Glomerular visceral epithelial cell (primary cell): ENCODE data around the gene KCP.

Experiments
- DNase-seq: peaks from one replicate; pipeline ENCODE4 v3.0.0-alpha.2; 2016; ENCODE audit errors: extremely low spot score

KCP gene

DNA sequence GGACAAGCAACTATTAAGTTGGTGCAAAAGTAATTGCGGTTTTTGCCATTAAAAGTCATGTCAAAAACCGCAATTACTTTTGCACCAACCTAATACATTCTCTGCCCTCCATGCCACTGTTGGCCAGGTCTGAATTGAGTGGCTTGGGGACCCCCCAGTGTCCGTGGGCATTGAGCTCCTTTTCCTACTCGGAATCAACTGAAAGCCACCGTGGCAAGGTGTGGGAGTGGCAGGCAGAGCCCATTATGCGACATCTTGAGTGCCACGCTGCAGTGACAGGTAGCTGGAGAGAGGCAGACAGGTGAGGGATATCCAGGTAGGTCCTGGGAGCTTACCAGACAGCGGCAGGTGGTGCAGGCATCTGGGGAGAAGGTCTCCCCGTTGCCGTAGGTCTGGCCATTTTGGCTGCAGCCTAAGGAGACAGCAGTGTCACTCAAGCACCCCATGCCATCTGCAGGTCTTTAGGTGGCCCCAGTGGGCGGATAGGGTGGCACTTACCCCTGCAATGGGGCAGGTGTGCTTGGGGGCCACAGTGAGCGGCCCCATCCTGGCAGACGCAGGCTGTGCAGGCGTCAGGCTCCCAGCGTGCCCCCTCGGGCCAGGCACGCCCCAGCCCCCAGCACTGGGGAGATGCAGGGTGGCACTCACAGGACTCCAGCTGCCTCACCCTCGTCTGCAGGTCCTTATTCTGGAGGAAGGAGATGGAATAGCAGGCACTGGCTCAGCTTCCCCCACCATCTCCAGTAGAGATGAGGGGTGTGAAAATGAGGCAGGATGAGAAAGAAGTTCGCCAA lies 3.5 kb downstream of the KCP start:
- no peak for DNase-seq

DNA sequence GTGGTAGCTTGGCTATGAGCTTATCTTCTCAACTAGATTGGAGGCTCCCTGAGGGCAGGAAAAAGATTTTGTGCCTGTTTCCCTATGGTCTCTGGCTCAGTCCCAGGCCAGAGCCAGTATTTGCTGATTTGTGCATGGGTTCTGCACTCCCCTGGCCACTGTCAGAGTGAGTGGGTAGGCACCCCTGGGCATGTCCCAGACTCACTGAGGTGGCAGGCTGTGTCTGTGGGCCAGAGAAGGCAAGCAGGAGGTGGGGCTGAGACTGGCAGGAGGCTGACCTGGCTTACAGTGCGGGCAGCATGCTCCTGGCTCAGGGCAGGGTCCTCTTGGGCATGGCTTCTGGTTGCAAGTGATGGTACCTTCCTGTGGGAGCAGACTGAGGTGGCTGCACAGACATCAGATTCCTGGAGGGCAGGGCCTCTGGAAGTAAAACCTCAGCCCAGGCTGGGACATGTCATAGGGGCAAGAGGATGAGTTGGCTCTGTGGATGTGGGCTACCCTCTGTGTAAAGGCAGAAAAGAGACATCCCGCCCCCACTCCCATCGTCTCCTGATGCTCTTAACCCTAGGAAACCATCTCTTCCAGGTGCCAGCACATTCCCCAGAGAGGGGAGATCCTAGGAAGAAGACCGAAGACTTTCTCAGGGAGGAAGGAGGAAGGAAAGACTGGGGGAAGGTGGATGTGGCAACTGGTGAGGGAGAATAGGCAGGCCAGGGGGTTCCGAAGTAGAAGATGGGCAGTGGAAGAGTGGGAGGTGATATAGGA lies 4.3 kb downstream of the KCP start:
- no peak for DNase-seq

- DNase-seq = peak; percentile 51
These were observed 5.9 kb downstream of the KCP start for GRCh38 chr7:128904381-128905197.

DNA sequence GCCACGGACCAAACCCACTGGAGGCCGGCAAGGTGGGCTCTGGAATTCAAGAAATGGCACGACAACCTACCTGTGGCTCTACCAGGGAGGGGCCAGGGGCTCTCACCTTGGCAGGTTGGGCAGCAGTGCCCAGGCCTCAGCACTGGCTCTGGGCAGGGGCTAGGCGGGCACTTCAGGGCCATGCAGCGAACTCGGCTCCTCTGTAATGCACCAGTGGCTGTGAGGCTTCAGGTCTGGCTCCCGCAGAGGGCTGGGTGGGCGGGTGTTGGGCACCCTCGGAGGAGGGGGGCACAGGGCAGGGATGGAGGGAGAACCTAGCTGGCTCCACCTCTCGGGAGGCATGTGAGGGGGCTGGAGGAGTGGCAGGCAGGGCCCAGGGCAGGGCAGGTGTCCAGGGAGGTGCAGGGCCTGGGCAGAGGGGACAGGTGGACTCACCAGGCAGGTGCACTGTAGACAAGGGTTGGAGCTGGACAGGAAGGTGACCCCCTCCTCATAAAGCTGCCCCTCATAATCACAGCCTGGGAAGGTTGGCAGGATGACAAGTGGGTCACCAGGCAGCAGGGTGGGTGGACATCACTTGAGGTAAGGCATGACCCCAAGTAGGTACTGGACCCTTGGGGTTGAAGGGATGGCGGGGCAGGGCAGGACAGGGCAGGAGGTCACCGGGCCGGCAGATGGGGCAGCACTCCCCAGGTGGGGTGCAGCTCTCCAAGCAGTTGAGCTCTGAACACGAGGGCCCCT lies 6.7 kb downstream of the KCP start:
- no peak for DNase-seq

DNA sequence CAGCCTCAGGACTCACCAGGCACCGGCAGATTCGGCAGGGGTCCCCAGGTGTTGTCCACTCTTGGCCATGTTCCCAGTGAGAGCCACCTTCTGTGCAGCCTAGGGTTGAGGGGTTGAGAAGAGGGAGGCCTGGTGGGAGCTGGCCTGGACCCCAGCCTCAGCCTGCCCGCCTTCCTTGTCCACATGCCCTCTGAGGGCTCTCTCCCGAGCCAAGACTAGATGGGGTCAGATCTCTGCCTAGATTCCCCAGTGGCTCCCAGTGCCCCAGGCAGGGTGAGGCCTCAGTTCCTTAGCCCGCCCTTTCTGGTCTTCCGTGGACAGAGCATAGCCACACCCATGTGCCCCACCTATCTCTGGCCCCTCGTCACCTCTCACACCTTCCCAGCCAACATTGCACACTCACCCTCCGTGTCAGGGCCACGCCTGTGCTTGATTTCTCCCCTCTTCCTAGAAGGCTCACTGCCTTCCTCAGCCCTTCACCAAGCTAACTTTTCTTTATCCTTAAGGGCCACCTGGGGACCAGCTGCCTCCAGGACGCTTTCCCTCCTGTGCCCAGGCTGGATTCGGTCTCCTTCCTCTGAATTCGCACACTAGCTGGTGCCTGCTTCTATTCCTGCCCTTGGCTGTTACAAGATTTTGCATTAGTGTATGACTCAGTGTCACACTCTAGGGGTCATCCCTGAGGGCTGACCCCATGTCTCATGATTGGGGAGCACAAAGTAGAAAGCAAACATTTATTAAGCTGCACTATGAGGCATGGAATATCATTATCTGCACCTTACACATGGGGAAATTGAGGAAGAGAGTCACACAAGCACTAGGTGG lies 7.5 kb downstream of the KCP start:
- no peak for DNase-seq

GRCh38 chr7:128900237-128900636 lies 10.3 kb downstream of the KCP start:
- DNase-seq = no peak

DNA sequence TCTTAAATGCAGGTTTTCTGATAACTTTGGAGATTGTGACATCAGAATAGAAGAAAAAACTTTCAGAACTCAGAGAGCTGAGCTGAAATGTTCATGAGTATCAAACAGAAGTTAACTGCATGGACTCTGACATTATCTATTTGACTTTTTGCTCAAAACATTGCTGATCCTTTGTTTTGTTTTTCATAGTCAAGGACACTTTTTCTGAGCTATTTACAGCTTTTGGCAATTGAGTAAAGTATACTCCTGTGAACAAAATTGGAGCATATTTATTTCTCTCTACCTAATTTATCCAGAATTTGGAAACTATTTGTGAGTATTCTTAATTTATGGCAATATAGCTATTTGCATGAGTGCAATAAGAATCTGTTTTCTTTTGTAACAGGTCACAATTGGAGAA lies 11.1 kb downstream of the KCP start:
- DNase-seq = no peak

DNA sequence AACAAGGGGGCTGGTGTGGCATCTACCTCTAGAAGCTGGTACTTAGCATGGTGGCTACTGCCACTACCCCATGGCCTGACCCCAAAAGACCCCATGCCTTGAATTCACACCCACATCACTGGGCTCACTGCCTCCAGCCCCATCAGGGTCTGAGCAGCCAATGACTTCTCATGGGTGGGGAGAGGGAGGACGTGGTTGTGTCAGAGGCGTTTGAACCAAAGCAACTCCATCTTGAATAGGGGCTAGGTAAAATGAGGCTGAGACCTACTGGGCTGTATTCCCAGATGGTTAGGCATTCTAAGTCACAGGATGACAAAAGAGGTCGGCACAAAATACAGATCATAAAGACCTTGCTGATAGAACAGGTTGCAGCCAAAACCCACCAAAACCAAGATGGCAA lies 15.2 kb downstream of the KCP start:
- DNase-seq = no peak

DNA sequence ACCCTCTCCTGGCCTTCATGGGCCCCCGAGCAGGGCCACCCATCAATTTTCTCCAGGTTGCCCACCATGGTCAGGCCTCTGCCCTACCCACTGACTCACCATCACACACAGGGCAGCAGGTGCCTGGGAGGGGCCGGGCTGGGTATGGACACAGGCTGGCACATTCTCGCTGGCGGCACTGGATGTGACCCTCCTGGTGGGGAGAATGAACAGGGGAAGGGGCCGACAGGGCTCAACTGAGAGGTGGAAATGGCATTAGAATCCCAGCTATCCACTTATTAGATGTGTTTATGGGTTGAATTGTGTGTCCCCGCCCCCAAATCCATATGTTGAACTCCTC lies 16.4 kb downstream of the KCP start:
- no peak for DNase-seq

DNA sequence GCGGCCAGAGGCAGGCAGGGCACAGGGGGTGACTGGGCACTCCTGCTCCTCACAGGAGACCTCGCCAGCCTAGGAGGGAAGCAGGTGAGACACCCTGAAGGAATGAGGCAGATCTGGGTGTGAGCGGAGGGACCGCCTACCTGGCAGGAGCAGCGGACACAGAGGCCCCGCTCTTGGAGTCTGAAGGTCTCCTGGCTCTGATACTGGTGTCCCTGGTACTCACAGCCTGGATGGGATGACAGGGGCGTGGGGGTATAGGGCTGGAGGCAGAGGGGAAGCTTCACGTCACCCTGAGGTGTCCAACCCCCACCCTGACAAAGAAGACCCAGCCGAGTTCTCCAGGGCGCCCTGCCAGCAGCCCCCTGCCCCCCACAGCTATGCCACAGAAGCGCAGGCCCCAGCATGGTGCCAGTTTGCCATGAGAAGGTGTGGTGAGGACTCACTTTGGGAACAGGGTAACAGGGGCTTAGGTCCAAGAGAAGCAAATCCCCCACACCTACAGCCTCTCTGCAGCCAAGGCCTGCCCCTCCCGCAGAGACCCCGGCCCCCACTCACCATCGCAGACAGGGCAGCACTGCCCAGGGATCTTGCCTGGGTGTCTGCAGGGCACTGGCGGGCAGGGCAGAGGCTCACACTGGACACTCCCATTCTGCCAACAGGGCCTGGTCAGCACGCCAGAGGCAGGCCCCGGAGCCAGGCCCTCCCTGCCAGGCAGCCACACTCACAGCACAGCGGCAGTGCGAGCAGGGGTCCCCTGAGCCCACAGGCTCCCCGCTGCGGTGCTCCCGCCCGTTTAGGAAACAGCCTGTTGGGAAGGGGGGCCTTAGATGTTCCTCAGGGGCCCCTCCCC lies 17.0 kb downstream of the KCP start:
- DNase-seq = no peak

DNA sequence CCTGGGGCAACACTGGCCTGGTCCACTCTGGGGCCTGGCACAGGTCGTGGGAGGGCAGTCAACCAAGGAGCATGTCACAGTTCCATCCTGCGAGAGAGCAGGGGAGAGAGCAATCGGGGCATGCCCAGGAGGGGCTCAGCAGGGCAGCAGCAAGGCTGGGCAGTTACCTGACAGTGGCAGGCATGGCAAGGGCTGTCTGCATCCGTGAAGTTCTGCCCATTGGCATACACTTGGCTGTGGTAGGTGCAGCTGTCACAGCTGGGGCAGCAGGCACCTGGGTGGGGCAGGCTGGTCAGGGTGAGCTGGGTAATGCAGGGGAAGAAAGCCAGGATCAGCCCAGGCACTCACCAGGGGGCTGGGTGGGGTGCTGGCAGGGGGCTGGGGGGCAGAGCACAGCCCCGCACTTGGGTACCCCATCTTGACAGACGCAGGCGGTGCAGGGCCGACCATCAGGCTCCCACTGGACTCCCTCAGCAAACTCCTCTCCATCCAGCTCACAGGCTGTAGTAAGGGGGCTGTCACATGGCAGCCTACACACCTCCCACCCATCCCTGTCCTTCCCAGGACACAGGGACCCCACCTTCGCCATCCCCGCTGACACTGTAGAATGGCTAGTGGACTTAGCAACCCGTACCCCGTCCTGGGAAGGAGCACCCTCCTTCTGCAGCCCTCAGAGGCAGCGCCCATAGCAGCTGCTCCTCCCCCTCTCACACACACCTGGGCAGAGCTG lies 17.8 kb downstream of the KCP start:
- no peak for DNase-seq

- no peak for DNase-seq
These were observed 18.6 kb downstream of the KCP start for GRCh38 chr7:128891942-128892269.

DNA sequence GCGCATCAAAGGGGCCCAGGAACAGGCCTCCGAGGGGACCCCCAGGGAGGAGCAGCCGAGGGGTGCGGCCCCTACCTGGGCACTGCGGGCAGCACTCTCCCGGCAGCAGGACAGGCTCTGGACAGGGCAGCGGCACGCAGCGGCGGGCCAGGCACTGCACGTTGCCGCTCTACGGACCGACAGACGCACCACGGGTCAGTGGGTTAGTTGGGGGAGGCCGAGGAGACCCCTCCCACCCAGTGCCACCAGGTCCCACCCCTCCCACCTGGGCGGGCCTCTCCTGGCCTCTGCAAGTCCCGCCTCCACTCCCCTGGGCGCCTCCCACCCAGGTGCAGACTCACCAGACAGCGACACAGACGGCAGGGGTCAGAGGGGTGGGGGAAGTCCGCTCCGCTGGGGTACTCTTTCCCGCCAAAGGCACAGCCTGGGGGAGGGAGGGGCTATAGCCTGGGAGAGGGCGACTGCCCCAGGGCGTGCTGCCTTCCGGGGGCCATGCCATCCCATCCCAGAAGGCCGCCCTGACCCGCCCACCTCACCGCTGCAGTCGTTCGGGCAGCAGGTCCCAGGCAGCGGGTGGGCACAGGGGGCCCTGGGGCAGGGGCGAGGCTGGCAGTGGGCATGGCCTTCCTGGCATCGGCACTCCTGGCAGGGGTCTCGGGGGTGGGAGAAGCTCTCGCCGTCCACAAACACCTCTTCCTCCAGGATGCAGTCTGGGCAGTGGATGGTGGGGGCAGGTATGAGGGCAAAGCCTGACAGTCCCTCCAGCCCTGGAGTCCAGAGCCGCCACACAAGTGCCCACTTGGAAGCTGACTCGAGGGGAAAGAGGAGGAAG lies 19.2 kb downstream of the KCP start:
- no peak for DNase-seq

GRCh38 chr7:128890306-128891109 lies 20.0 kb downstream of the KCP start:
- DNase-seq = no peak

GRCh38 chr7:128889121-128889520 lies 21.4 kb downstream of the KCP start:
- no peak for DNase-seq

DNA sequence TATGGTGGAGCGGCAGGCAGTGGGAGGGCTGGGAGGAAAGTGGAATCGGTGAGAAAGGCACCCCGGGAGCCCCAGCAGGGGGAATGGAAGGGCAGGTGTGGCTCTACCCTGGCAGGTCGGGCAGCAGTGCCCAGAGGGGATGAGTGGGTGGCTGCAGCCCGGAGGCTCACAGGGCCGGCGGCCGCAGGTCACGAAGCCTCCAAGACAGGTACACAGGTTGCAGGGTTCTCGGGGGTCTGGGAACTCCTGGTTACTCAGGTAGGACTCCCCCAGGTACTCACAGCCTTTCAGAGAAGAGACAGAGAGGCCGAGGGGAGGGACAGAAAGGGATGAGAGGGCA lies 21.8 kb downstream of the KCP start:
- no peak for DNase-seq

- DNase-seq = no peak
These were observed 22.3 kb downstream of the KCP start for GRCh38 chr7:128888039-128888755.
